Measurements from ENCODE around the gene CBS.

- TF ChIP-seq, protein P1, sequence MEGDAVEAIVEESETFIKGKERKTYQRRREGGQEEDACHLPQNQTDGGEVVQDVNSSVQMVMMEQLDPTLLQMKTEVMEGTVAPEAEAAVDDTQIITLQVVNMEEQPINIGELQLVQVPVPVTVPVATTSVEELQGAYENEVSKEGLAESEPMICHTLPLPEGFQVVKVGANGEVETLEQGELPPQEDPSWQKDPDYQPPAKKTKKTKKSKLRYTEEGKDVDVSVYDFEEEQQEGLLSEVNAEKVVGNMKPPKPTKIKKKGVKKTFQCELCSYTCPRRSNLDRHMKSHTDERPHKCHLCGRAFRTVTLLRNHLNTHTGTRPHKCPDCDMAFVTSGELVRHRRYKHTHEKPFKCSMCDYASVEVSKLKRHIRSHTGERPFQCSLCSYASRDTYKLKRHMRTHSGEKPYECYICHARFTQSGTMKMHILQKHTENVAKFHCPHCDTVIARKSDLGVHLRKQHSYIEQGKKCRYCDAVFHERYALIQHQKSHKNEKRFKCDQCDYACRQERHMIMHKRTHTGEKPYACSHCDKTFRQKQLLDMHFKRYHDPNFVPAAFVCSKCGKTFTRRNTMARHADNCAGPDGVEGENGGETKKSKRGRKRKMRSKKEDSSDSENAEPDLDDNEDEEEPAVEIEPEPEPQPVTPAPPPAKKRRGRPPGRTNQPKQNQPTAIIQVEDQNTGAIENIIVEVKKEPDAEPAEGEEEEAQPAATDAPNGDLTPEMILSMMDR (IDR thresholded peaks at IDR 0.05; ENCODE audit: borderline replicate concordance, extremely low read depth, low read length, poor library complexity, severe bottlenecking), result no peak
- no peak for TF ChIP-seq EZH2 (IDR thresholded peaks at IDR 0.05; ENCODE audit: borderline replicate concordance, low read depth, low read length, severe bottlenecking)
Observed at GRCh38 chr21:43006874-43007208, 68.8 kb downstream of the CBS start.
